ENCODE measurements around the gene MYDGF.
"Not testable (repeated sequence)": the region's sequence is repeated elsewhere in the genome, so short reads cannot be mapped to it uniquely, and the experiment has no call there.

MYDGF gene

GRCh38 chr19:4699826-4700692 lies 29.9 kb upstream of the MYDGF start:
- no peak for DNase-seq

GRCh38 chr19:4697304-4697703 lies 27.2 kb upstream of the MYDGF start:
- no peak for DNase-seq

DNA sequence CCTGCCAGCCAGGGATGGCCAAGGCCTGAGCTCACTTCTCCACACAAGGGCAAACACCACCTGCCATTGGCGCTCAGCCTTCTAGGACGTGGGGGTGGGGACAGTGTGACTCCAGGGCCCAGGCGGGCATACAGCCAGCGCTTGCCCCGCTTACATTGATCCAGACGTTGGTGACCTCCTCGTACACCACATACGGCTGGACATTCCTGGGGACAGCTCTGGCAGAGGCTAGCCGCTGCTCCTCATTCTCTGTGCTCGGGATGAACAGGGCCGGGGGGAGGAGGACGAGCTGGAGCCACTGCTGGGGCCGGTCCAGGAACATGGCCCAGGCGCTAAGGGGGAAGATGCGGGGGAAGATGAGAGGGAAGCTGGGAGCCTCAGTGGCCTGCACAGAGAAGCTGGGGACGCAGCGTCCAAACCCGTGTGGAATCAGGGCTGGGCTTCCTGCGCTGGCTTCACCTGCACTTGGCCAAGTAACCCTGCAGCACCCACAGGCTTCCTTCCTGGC lies 25.1 kb upstream of the MYDGF start:
- no peak for DNase-seq

DNA sequence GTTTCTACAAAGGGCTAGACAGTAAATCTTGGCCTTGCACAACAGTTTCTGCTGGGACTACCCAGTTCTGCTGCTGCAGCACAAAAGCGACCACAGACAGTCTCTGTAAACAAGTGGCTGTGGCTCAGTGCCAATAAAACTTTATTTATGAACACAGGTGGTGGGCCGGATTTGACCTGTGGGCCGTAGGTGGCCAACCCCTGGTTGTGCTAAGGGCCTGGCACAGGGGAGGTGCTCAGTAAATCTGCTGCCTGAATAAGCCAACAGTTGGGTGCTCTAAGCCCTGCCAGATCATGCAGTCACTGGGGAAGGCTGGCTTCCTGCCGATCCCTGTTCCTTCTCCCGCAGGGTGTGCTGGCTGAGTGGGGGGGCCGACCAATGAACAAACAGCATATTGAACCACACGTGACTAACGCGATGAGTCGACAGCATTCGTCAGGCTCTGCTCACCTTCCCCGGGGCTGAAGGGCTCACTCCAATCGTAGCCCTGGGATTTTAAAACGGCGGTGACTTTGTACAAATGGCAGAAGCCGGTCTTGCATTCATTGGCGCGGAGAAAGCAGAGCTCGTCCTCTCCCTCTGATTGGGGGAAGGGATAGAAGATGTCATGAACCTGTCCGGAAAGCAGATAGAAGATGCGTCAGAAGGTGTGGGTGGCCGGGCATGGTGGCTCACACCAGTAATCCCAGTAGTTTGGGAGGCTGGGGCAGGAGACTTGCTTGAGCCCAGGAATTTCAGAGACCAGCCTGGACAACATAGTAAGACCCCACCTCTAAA lies 24.3 kb upstream of the MYDGF start:
- DNase-seq = no peak

GRCh38 chr19:4693471-4694121 lies 23.5 kb upstream of the MYDGF start:
- no peak for DNase-seq

DNA sequence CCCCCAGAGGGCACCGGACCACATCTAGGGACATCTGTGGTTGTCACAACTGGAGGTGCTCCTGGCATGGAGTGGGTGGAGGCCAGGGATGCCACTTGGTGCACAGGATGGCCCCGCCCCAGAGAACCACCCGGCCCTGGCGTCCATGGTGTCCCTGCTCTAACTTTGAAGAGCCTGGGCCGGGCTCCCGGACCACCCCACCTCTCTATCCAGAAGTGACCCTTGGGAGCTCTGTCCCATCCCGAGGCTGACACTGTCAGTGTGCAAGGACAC lies 22.9 kb upstream of the MYDGF start:
- no peak for DNase-seq

DNA sequence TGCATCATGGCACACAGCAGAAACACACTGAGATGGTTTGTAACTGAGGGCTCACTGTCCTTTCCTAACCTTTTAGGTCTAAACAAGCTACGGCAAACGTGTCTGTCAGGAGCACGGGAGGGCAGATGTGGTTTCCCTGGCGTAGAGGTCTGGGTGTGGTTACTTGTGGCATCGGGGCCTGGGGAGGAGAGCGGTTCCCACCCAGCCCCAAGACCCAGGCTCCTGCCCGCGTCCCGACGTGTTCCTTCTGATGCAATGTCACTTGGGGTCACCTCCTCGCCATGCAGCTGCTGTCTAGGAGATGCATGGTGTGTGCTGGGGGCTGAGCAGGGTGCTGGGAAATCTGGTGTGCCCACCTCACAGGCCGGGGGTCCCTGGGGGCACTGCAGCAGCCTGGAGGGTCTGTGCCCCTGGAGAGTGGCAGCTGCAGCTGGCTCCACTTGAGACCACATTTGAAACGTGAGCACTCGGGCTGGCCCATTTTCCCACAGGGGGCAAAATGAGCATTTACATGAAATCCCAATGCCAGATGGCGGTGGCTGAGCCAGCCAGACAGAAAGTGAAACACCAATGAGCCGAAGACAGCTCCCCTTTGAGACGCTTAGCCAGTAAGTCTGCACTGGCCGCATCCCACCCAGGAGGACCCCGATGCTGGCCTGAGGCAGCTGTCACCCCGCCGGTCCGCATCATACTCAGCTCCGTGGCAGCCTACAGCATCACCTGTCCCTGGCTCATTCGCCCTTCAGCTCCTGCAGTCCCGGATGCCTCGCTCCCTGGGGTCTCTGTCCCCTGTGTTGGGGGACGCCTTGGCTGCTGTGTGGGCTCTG lies 22.3 kb upstream of the MYDGF start:
- no peak for DNase-seq

DNA sequence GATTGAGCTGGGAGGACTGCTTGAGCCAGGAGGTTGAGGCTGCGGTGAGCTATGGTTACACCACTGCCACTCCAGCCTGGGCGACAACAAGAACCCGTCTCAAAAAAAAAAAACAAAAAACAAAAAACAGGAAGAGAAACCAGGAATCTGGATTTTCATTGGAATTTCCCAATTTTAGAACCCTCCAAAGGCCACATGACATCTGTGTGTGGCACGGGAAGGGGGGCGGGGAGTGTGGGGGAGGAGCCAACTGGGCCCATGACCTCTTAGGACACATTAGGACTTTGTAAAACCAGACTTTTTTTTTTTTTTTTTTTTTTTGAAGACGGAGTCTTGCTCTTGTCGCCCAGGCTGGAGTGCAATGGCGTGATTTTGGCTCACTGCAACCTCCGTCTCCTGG lies 21.2 kb upstream of the MYDGF start:
- no peak for DNase-seq

GRCh38 chr19:4690361-4690760 lies 20.2 kb upstream of the MYDGF start:
- DNase-seq = no peak

GRCh38 chr19:4689403-4689802 lies 19.3 kb upstream of the MYDGF start:
- no peak for DNase-seq

- no peak for DNase-seq
These were observed 18.4 kb upstream of the MYDGF start for GRCh38 chr19:4688587-4688986.

DNA sequence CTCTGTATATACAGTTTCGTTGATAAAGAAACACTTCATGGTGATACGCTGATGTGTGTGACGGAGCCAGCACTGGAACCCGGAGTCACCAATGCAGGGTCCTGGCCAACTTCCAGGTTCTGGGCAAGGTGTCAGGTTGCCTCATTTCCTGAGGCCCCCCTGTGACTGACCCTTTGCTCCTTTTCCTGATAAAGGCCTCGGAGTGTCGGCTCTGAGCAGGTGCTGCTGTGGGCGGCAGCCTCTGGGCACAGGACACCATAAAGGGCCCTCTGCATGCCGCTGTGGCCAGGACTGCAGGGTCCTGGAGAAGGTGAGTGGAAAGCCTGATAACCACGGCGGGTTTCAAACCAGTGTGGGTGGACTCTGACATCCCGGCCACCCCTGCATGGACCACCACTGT lies 17.3 kb upstream of the MYDGF start:
- no peak for DNase-seq

DNA sequence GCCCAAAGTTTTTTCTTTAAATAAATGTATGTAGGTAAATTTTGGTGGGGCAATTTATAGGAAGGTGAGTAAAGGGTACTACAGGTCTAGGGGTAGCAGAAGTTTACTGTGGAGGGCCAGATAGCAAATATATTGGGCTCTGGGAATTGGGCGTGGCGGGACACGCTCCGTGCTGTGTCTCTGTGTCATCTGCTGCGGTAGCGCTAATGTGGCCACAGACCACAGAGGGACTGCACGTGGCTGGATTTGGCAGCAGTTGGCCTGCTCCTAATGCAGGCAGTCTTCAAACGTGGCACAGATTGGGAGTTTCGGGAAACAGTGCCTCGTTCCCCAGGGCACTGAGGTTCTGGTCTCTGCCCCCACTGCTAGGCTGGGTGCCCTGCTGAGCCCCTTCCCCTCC lies 16.6 kb upstream of the MYDGF start:
- DNase-seq = no peak

- DNase-seq = no peak
These were observed 14.4 kb upstream of the MYDGF start for GRCh38 chr19:4684312-4685095.

- DNase-seq = no peak
These were observed 12.5 kb upstream of the MYDGF start for GRCh38 chr19:4682417-4683200.

DNA sequence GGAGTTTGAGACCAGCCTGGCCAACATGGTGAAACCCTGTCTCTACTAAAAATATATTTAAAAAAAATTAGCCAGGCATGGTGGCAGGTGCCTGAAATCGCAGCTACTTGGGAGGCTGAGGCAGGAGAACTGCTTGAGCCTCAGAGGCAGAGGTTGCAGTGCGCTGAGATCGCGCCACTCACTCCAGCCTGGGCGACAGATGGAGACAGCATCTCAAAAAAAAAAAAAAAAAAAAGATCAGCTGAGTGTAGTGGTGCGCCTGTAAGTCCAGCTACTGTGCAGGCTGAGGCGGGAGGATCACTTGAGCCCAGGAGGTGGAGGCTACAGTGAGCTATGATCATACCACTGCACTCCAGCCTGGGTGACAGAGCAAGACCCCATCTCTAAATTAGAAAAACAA lies 9.9 kb upstream of the MYDGF start:
- DNase-seq = not testable (repeated sequence)

DNA sequence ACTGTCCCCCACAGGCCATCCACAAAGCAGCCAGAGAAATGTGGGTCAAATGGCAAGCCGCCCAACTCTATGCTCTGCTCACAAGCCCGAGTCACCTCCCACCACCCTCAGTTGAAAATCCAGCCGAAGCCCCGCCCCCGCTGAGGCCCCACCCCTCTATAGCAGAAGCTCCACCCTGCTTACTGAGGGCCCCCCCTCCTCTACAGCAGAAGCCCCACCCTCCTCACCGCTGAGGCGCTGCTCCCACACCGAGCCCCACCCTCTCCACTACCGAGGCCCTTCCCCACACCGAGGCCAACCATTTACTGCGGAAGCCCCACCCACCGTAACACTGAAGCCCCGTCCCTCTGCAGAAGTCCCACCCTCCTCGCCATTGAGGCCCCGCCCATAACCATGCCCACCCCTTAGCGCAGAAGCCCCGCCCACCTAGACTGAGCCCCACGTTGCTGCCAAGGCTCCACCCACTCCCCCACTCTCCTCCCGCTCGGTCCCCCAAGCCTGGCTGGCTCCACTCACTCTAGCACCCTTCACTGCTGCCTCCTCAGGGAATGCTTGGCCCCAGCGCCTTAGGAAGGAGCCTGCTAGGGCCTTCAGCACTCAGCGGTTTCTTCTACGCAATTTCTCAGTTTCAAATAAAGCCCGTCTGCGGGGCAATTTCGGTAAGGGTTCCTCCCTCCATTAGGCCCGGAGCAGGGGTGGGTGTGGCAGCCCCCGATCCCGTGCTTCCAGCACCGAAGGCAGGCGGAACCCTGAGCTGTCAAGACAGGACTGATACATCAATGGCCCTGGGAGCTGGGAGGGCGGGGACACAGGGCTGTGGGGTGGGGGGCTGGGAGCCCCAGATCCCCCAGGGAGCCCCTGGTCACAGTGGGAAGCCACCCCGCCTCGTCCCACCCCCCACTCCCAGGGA lies 9.0 kb upstream of the MYDGF start:
- no peak for DNase-seq

DNA sequence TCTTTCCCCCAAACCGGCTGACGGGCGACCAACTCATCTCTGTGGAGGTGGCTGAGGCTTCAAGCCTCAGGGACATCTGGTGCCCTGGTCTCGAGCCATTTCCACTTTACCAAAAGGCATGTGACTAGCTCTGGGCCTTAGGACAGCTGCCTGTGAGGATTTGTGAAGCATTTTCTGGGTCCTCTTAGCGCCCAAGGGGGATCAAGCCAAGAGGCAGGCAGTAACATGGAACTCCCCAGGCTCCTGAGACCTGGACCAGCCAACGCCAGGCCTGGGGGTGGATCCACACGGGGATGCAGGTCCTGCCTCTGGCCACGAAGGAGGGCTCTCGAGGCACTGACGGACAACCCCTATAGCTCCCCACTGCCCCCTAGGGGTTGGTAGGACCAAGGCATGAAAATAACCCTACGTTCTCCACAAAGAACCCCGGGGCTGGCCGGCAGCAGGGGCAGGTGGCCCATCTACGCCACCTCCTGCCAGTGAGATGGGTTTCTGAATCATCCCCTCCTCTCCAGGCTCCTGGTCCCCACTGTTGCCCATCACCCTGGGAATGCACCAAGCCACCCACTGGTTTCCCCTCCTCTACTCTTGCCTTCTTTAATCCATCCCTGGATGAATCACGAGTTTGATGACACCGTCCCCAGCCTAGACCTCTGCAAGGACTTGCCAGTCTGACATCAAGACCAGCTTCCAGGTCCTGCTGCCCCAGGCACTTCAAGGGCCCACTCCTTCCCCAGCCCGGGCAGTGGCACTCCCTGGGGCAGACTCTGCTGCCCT lies 7.0 kb upstream of the MYDGF start:
- no peak for DNase-seq

GRCh38 chr19:4675346-4675745 lies 5.2 kb upstream of the MYDGF start:
- DNase-seq = no peak

All from NCI-H1417 treated with DMSO at 0.1 percent for 48 hours (cell line).